ENCODE results near the gene PMM2.

- TF ChIP-seq EZH2 (IDR thresholded peaks at IDR 0.05) (no peak), POLR2AphosphoS5 (IDR thresholded peaks at IDR 0.05; ENCODE audit: borderline replicate concordance, low read depth, low read length) (no peak)
Observed at GRCh38 chr16:8763899-8764298, 33.7 kb upstream of the PMM2 start.

All from SK-N-MC (cell line).